ENCODE data around the gene PRAMEF12. TPM values are rescaled to one million over a fixed set of nuclear protein-coding genes. Genes with fewer than 3 reads are reported as not detected.

Gene PRAMEF12
- total and polyA plus RNA-seq, 10 of the 15 experiments (the other 5 are each of a cell fraction or from before 2014, with no cell fraction given): not detected

DNA sequence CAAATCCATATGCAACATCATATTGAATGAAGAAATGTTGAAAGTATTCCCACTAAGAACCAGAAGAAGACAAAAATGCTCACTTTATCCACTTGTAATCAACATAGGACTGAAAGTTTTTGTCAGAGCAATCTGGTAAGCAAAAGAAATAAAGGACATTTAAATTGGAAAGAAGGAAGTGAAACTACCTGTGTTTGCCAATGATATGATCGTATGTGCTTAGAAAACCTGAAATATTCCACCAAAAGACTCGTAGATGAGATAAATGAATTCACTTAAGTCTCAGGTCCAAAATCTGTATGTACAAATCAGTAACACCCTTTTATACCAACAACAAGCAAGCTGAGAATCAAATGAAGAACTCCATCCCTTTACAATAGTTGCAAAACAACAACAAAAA, 26.2 kb downstream of the PRAMEF12 start:
- Histone ChIP-seq H3K27ac (ENCODE audit: control insufficient read depth, insufficient read depth) (no peak overlapping the region), H3K4me3 (no peak overlapping the region), H3K9ac (ENCODE audit: control insufficient read depth, insufficient read depth, low read length) (no peak overlapping the region), H3K79me2 (ENCODE audit: control insufficient read depth, insufficient read depth, low read length) (no peaks in the 10 kb centered on the region), H3K4me2 (ENCODE audit: control insufficient read depth, insufficient read depth) (no peak overlapping the region), H3K9me3 (replicated peaks; ENCODE audit: control insufficient read depth, insufficient read depth, low read length) (no peaks in the 10 kb centered on the region), H2AFZ (ENCODE audit: control insufficient read depth, low read depth, low read length) (no peak overlapping the region), H3K27me3 (replicated peaks in 1 of 2; ENCODE audit: control insufficient read depth in 2 of 2, insufficient read depth in 2 of 2, low read length in 1 of 2) (no peaks in the 10 kb centered on the region), H3K4me1 (ENCODE audit: control insufficient read depth, insufficient read depth, low read length) (no peaks in the 10 kb centered on the region), H3K36me3 (ENCODE audit: control insufficient read depth in 2 of 2, insufficient read depth in 2 of 2, low read length in 1 of 2) (no peaks in the 10 kb centered on the region), H4K20me1 (ENCODE audit: control insufficient read depth, insufficient read depth) (no peaks in the 10 kb centered on the region)
- ChIA-PET SMC1A (ENCODE audit: uncharacterized antibody, unreplicated experiment) (no interaction called here), CTCF (no interaction called here), POLR2A (no interaction called here), RAD21 (ENCODE audit: unreplicated experiment) (no interaction called here)
- ATAC-seq (no peak), FAIRE-seq (no peak), DNase-seq (ENCODE audit: low read depth, low spot score) (no peak)
- intact Hi-C loops (cut with micrococcal nuclease; ENCODE audit: unreplicated experiment) (no loop called here), in situ Hi-C loops (cut with MboI) (loop anchor here (25.0 kb wide), 1 partner anchor 438 kb away; the partner anchor contains the start of gene PRAMEF18)
- BruUV-seq (replicated peaks): no TSS peak
- TF ChIP-seq YY1 (IDR thresholded peaks at IDR 0.05; ENCODE audit: low read depth, low read length) (no peak), SPI1 (IDR thresholded peaks at IDR 0.05; ENCODE audit: borderline replicate concordance, insufficient read depth, low read depth, low read length) (peak; percentile 68)
- WGBS (ENCODE audit: insufficient coverage, insufficient replicate concordance, low lambda C conversion rate, missing lambda C conversion rate): 24% methylated on average over 2 of the region's 2 CpGs

DNA sequence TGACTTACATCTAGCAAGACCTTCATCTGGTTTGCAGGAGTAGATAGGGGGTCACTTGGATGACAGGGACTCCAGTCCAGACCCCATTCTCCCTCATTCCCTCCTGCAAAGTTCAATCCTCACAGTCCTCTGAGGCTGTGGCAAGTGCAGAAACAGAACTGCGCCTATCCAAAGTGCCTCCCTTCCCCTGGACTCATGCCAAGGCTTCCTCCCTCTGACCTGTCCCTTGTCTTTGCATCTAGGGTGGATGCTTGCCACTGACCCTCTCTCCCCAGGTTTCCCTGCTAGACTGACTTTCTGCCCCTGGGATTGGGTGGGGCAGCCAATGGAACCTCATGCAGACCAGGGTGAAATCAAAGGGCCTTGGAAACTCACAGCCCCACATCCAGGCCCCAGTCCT, 36.4 kb downstream of the PRAMEF12 start:
- SMC1A ChIA-PET (ENCODE audit: uncharacterized antibody, unreplicated experiment): no interaction called here
- no peak for ATAC-seq
- no peaks in the 10 kb centered on the region for H3K79me2 ChIP-seq (ENCODE audit: control insufficient read depth, insufficient read depth, low read length)
- intact Hi-C loops (cut with micrococcal nuclease; ENCODE audit: unreplicated experiment) (no loop called here), in situ Hi-C loops (cut with MboI) (loop anchor here (25.0 kb wide), 1 partner anchor 427 kb away; the partner anchor contains the start of gene PRAMEF18)
- H3K27ac ChIP-seq (ENCODE audit: control insufficient read depth, insufficient read depth): no peak overlapping the region
- H3K27me3 ChIP-seq (replicated peaks in 1 of 2; ENCODE audit: control insufficient read depth in 2 of 2, insufficient read depth in 2 of 2, low read length in 1 of 2): no peaks in the 10 kb centered on the region; a peak in 1 of 4 replicates
- POLR2A ChIA-PET: no interaction called here
- H3K36me3 ChIP-seq (ENCODE audit: control insufficient read depth in 2 of 2, insufficient read depth in 2 of 2, low read length in 1 of 2): no peaks in the 10 kb centered on the region
- BruUV-seq (replicated peaks): no TSS peak
- no peaks in the 10 kb centered on the region for H4K20me1 ChIP-seq (ENCODE audit: control insufficient read depth, insufficient read depth)
- FAIRE-seq: no peak
- no peaks in the 10 kb centered on the region for H3K9me3 ChIP-seq (replicated peaks; ENCODE audit: control insufficient read depth, insufficient read depth, low read length)
- WGBS (ENCODE audit: insufficient coverage, insufficient replicate concordance, low lambda C conversion rate, missing lambda C conversion rate): 45% methylated on average over 1 of the region's 1 CpG
- no peak for DNase-seq (ENCODE audit: low read depth, low spot score)
- no peaks in the 10 kb centered on the region for H3K4me1 ChIP-seq (ENCODE audit: control insufficient read depth, insufficient read depth, low read length)
- no peak overlapping the region for H3K4me3 ChIP-seq
- no peak overlapping the region for H3K9ac ChIP-seq (ENCODE audit: control insufficient read depth, insufficient read depth, low read length)
- RAD21 ChIA-PET (ENCODE audit: unreplicated experiment): no interaction called here
- H2AFZ ChIP-seq (ENCODE audit: control insufficient read depth, low read depth, low read length): no peak overlapping the region
- CTCF ChIA-PET: no interaction called here
- H3K4me2 ChIP-seq (ENCODE audit: control insufficient read depth, insufficient read depth): no peak overlapping the region
- TF ChIP-seq PAX8 (IDR thresholded peaks at IDR 0.05) (no peak), SMAD1 (IDR thresholded peaks at IDR 0.05; ENCODE audit: low read depth, partially characterized antibody) (no peak), CEBPB (IDR thresholded peaks at IDR 0.05; ENCODE audit: borderline replicate concordance in 1 of 2, low read depth in 2 of 2, low read length in 2 of 2) (no peak), KLF5 (IDR thresholded peaks at IDR 0.05; ENCODE audit: partially characterized antibody) (no peak), BMI1 (IDR thresholded peaks at IDR 0.05; ENCODE audit: borderline replicate concordance) (no peak), CHD4 (IDR thresholded peaks at IDR 0.05) (no peak), TCF3 (IDR thresholded peaks at IDR 0.05; ENCODE audit: borderline replicate concordance, insufficient read depth, low read depth, low read length) (no peak), CREM (IDR thresholded peaks at IDR 0.05; ENCODE audit: low read depth) (no peak), EZH2 (IDR thresholded peaks at IDR 0.05; ENCODE audit: borderline replicate concordance, control insufficient read depth, low read depth, low read length) (no peak), FOXM1 (IDR thresholded peaks at IDR 0.05; ENCODE audit: low read depth, low read length) (no peak), HDGF (IDR thresholded peaks at IDR 0.05) (no peak)
- TF ChIP-seq, protein P1, sequence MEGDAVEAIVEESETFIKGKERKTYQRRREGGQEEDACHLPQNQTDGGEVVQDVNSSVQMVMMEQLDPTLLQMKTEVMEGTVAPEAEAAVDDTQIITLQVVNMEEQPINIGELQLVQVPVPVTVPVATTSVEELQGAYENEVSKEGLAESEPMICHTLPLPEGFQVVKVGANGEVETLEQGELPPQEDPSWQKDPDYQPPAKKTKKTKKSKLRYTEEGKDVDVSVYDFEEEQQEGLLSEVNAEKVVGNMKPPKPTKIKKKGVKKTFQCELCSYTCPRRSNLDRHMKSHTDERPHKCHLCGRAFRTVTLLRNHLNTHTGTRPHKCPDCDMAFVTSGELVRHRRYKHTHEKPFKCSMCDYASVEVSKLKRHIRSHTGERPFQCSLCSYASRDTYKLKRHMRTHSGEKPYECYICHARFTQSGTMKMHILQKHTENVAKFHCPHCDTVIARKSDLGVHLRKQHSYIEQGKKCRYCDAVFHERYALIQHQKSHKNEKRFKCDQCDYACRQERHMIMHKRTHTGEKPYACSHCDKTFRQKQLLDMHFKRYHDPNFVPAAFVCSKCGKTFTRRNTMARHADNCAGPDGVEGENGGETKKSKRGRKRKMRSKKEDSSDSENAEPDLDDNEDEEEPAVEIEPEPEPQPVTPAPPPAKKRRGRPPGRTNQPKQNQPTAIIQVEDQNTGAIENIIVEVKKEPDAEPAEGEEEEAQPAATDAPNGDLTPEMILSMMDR (IDR thresholded peaks at IDR 0.05 in 2 of 3, conservative IDR thresholded peaks at IDR 0.05 in 1 of 3; ENCODE audit: control insufficient read depth in 2 of 3, extremely low read depth in 1 of 3, insufficient read depth in 1 of 3, low read depth in 3 of 3, low read length in 3 of 3): no peak

Data from GM12878 (cell line).